Measurements from ENCODE around the gene DGKI.
"Not testable (repeated sequence)": the region's sequence is repeated elsewhere in the genome, so short reads cannot be mapped to it uniquely, and the experiment has no call there.

DGKI gene

DNA sequence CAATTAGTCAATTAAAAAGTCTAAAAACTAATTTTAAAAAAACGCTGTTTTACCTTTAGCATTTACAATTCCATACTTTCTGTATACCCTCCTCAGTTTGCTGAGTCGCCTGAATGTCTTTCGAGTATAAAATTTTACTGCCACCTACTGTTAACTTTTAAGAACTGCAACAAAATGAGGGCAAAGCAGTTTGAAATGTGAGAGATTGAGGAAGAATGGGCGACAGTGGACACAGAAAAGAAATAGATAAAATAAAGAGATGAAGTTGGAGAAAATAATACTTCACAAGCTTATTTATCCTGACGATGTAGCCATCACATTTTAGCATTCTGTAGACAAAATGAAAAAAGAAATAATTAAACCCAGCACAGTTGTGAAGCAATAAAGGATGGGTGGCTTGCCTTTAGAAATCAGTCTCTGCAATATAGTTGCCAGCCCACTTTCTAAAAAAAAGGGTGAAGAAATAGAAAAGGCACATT is 392.5 kb downstream of the DGKI start:
- DNase-seq, result no peak

- no peak for DNase-seq
Measured at GRCh38 chr7:137453356-137453755, 393.4 kb downstream of the DGKI start.

GRCh38 chr7:137449016-137449415 is 397.8 kb downstream of the DGKI start:
- no peak for DNase-seq

DNA sequence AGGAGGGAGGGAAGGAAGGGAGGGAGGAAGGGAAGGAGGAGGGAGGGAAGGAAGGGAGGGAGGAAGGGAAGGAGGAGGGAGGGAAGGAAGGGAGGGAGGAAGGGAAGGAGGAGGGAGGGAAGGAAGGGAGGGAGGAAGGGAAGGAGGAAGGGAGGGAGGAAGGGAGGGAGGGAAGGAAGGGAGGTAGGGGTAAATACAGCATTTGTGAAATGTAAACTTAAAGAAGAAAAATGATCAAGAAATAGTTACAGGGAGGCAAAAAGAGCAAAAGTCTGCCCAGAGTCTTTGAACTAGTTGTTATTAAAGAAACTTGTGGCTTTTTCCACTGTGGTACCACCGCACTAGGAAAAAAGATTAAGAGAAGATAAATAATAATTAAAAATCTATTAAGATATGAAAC is 398.2 kb downstream of the DGKI start:
- DNase-seq, result not testable (repeated sequence)

DNA sequence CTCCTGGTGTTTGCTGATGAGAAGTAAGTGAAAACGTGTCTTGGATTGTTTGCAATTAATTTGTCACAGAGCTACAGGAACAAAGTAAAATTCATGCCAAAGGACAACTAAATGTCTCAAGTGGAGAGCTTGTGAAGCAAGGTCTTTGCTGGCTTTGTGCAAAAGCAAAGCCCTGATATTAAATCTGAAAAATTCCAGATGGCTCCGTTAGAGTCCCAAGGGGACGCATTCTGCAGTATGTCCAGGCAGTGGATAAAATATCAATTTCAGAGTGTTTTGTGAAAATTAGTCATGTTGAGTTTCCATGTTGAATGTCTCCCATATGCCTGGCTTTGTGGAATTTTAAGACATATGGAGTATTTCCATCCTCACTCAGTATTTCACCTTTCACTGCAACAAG is 400.7 kb downstream of the DGKI start:
- no peak for DNase-seq

GRCh38 chr7:137445268-137445667 is 401.5 kb downstream of the DGKI start:
- no peak for DNase-seq

- no peak for DNase-seq
Measured at GRCh38 chr7:137443616-137444015, 403.2 kb downstream of the DGKI start.

DNA sequence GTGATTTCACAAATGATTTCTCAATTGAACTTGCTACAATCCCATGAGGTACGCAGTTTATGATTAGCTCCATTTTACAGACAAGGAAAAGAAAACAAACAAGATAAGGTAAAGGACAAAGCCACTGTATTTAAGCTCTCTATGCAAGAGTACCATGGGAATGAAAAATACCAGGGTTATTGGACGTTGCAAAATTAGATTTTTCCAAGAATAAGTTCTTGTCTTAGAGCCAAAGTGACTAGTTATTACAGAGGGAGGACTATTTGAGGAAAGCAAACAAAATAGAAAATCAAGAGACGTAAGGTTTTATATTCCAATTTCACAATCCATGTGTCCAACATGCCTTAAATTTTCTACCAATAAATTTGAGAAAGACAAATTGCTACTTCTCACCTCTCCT is 405.3 kb downstream of the DGKI start:
- no peak for DNase-seq

DNA sequence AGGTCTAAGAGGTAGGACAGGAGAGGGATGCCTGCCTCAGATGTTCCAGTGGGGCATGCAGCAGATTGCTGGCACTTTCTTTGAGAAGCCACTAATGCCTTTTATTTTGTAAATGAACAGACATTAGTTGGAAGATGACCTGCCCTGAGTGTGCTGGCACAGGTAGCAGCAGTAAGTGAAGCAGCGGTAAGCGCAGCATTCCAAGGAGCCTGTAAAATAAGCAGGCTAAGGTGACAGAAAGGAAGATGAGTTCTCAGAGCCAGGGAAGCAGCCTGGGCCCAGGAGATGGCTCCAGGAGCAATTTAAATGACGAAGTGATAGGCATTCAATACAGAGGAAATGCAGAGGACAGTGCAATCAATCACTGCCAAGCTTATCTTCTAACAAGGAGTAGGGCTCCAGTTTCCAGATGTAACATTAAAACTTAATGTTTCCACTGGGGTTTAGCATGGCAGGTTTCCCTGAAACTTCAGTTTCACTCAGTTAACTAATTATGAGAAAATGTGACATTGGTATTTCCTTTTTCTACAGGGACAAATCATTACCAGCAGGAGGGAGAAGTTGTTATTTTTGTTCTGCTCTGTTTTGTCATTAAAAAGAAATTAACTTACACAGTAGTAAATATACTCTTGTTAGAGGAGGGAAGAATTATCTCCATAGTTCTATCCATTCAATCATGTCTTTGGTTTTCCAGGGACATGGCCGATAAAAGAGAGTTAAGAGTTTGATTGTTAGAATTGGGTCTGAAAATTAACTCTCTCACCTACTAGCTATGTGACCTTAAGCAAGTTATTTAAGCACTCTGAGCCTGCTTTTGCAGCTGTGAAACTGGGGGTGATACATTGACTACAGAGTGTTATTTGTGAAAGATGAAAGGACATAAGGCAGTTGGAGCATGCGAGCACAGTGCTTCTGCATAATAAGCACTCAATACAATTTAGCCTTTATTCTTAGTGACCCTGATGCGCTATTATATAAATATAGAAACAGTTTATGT is 406.6 kb downstream of the DGKI start:
- no peak for DNase-seq

- DNase-seq, result no peak
Measured at GRCh38 chr7:137434946-137435345, 411.8 kb downstream of the DGKI start.

DNA sequence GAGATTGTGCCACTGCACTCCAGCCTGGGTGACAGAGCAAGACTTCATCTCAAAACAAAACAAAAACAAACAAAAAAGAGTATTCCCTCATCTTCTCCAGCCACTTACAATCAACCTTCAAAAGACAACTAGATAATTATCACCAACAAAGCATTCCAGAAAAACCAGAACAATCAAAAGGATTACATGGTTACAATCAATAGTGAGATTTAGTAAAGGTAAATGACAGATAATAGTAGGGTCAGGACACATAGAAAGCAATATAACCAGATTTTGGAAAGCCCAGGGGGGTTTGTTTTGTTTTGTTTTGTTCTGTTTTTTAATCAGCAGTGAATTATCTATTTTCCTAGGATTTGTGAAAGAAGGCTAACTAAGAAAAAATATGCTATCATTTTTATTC is 412.2 kb downstream of the DGKI start:
- no peak for DNase-seq

GRCh38 chr7:137423321-137423720 is 423.5 kb downstream of the DGKI start:
- no peak for DNase-seq

DNA sequence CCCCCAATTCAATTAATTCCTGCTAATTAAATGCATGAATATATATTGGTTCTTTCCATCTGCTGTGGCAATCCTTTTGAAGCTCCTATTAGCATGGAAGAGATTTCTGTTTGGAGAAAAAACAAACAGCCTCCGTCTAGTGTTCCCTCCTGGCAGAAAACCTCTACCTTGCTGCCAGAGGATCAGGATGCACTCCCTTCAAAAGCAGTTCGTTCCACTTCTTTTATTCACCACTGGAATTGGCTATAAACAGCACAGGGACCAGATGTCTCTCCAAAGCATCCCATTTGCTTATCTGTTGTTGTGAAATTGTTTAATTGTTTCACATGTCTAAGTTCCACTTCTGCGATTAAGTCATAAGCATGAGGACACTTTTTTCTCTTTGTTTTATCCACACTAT is 425.4 kb downstream of the DGKI start:
- no peak for DNase-seq

- DNase-seq, result no peak
Measured at GRCh38 chr7:137418841-137419240, 427.9 kb downstream of the DGKI start.

- DNase-seq, result no peak
Measured at GRCh38 chr7:137417464-137417863, 429.3 kb downstream of the DGKI start.

GRCh38 chr7:137413901-137414300 is 432.9 kb downstream of the DGKI start:
- no peak for DNase-seq

GRCh38 chr7:137411446-137411845 is 435.3 kb downstream of the DGKI start:
- DNase-seq, result no peak

- DNase-seq, result no peak
Measured at GRCh38 chr7:137408126-137408525, 438.6 kb downstream of the DGKI start.

DNA sequence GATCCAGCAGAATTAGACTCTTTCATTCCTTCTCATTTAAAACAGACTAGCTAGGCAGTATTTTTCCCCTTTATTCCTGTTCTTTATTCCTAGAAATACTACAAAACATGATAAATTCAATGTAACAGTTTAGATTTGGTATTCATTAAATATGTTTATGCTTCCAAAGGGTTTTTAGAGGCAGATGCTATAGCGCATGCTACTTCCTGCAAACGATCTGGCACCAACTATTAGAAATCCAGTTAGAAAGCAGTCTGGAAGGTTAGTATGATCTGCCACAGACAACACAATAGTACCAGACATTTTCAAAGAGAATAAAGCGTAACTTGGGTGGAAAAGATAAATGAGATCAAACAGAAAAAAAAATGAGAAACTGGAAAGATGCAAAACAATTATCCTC is 439.7 kb downstream of the DGKI start:
- DNase-seq, result no peak

- DNase-seq, result no peak
Measured at GRCh38 chr7:137404660-137405317, 442.0 kb downstream of the DGKI start.

- no peak for DNase-seq
Measured at GRCh38 chr7:137403353-137403695, 443.4 kb downstream of the DGKI start.

GRCh38 chr7:137402536-137403352 is 444.0 kb downstream of the DGKI start:
- DNase-seq, result no peak
